ENCODE data around the gene TAS1R1. TPM values are rescaled to one million over a fixed set of nuclear protein-coding genes. Genes with fewer than 3 reads are reported as not detected.

The TAS1R1 gene
- total and polyA plus RNA-seq, 2 experiments from 2014 or later, result not detected

DNA sequence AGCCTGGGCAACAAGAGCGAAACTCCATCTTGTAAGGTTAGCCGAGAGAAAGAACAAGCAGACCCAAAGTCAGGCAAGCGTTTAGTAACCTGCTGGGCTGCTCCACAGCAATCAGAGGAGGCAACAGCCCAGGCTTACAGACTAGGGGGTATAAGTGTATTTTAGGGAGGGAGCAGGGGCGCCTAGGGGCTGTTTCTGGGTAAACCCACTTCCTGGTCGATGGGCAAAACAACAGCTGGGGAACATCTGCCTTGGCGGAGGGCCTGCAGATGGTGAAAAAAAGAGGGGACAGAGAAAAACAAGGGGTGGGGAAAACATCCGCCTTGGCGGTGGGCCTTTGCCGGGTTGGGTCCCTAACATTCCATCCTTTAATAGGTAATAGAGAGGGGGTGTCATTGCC, 5.2 kb downstream of the TAS1R1 start:
- no peaks in the 10 kb centered on the region for H3K79me2 ChIP-seq (ENCODE audit: insufficient read depth)
- DNase-seq, result no peak
- no peak overlapping the region for H3K4me3 ChIP-seq
- peaks cover 7% of the 10 kb centered on the region; the same call in 1 of the 2 replicates for H3K27me3 ChIP-seq (replicated peaks; ENCODE audit: insufficient read depth)
- no peaks in the 10 kb centered on the region for H3F3A ChIP-seq (ENCODE audit: insufficient read depth)
- WGBS, 2 experiments (ENCODE audit: low coverage in 1 of 2, low lambda C conversion rate in 2 of 2, missing lambda C conversion rate in 2 of 2), result 18 to 32% methylated on average over 6 to 9 of the region's 9 CpGs
- H3K27ac ChIP-seq, result no peak overlapping the region
- in situ Hi-C loops (cut with MboI), result no loop called here
- TF ChIP-seq EZH2phosphoT487 (IDR thresholded peaks at IDR 0.05; ENCODE audit: insufficient read depth, low read depth), result no peak
- TF ChIP-seq EZH2 (IDR thresholded peaks at IDR 0.05; ENCODE audit: insufficient read depth, poor library complexity, severe bottlenecking), result no peak
- no peak overlapping the region for H3K9ac ChIP-seq
- no peak overlapping the region for H3K4me2 ChIP-seq (ENCODE audit: unreplicated experiment)
- no peaks in the 10 kb centered on the region for H3K9me3 ChIP-seq (ENCODE audit: low read depth)
- no peaks in the 10 kb centered on the region for H3K36me3 ChIP-seq (ENCODE audit: low read depth)
- no peaks in the 10 kb centered on the region for H4K20me1 ChIP-seq (ENCODE audit: insufficient read depth)
- H3K4me1 ChIP-seq (ENCODE audit: insufficient read depth), result no peaks in the 10 kb centered on the region
- no peaks in the 10 kb centered on the region for H3K9me2 ChIP-seq (ENCODE audit: insufficient read depth)
- no peak overlapping the region for H2AFZ ChIP-seq

DNA sequence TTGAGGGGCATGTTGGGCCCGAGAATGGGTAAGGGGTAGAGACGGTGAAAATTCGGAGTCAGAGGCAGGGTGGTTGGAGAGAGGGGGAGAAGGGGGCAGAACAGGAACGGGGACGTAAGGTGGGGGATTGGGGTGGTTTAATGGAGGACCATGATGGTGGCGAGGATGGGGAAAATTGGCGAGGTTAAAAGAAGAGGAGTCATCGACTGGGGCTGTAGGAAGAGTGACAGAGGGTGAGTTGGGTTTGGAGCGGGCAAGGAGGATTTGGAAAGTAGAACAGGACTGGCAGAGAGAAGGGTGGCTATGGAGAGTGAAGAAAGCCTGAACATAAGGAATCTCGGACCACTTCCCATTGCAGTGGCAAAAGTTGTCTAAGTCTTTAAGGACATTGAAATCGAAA, 13.9 kb downstream of the TAS1R1 start:
- Histone ChIP-seq H3K9me2 (ENCODE audit: insufficient read depth) (no peaks in the 10 kb centered on the region), H3K4me3 (no peak overlapping the region), H3K9me3 (ENCODE audit: low read depth) (no peaks in the 10 kb centered on the region), H2AFZ (no peak overlapping the region), H3K27me3 (replicated peaks; ENCODE audit: insufficient read depth) (peaks cover 12% of the 10 kb centered on the region; the same call in 1 of the 2 replicates), H3K4me1 (ENCODE audit: insufficient read depth) (no peaks in the 10 kb centered on the region), H3K4me2 (ENCODE audit: unreplicated experiment) (no peak overlapping the region), H4K20me1 (ENCODE audit: insufficient read depth) (no peaks in the 10 kb centered on the region), H3K79me2 (ENCODE audit: insufficient read depth) (no peaks in the 10 kb centered on the region), H3K36me3 (ENCODE audit: low read depth) (no peaks in the 10 kb centered on the region), H3K27ac (no peak overlapping the region), H3F3A (ENCODE audit: insufficient read depth) (no peaks in the 10 kb centered on the region), H3K9ac (no peak overlapping the region)
- 75 to 84% methylated on average over 7 to 11 of the region's 11 CpGs for WGBS, 2 experiments (ENCODE audit: low coverage in 1 of 2, low lambda C conversion rate in 2 of 2, missing lambda C conversion rate in 2 of 2)
- DNase-seq, result no peak
- no peak for TF ChIP-seq EZH2phosphoT487 (IDR thresholded peaks at IDR 0.05; ENCODE audit: insufficient read depth, low read depth)
- in situ Hi-C loops (cut with MboI), result no loop called here

GRCh38 chr1:6570100-6570499, 15.0 kb downstream of the TAS1R1 start:
- H2AFZ ChIP-seq, result no peak overlapping the region
- H3K4me3 ChIP-seq, result no peak overlapping the region
- no peaks in the 10 kb centered on the region for H3K9me3 ChIP-seq (ENCODE audit: low read depth)
- no peaks in the 10 kb centered on the region for H3K9me2 ChIP-seq (ENCODE audit: insufficient read depth)
- in situ Hi-C loops (cut with MboI), result no loop called here
- H3K4me1 ChIP-seq (ENCODE audit: insufficient read depth), result no peaks in the 10 kb centered on the region
- H3K79me2 ChIP-seq (ENCODE audit: insufficient read depth), result no peaks in the 10 kb centered on the region
- no peaks in the 10 kb centered on the region for H4K20me1 ChIP-seq (ENCODE audit: insufficient read depth)
- H3K27ac ChIP-seq, result no peak overlapping the region
- H3F3A ChIP-seq (ENCODE audit: insufficient read depth), result no peaks in the 10 kb centered on the region
- H3K4me2 ChIP-seq (ENCODE audit: unreplicated experiment), result no peak overlapping the region
- DNase-seq, result no peak
- H3K9ac ChIP-seq, result no peak overlapping the region
- no peaks in the 10 kb centered on the region for H3K36me3 ChIP-seq (ENCODE audit: low read depth)
- 0 out of 2 replicates have a peak, but pooled peaks cover 6% of the 10 kb centered on the region for H3K27me3 ChIP-seq (replicated peaks; ENCODE audit: insufficient read depth)
- 0 to 6% methylated on average over 3 of the region's 3 CpGs for WGBS, 2 experiments (ENCODE audit: low coverage in 1 of 2, low lambda C conversion rate in 2 of 2, missing lambda C conversion rate in 2 of 2)
- TF ChIP-seq EZH2 (IDR thresholded peaks at IDR 0.05; ENCODE audit: insufficient read depth, poor library complexity, severe bottlenecking) (no peak), EZH2phosphoT487 (IDR thresholded peaks at IDR 0.05; ENCODE audit: insufficient read depth, low read depth) (no peak)

DNA sequence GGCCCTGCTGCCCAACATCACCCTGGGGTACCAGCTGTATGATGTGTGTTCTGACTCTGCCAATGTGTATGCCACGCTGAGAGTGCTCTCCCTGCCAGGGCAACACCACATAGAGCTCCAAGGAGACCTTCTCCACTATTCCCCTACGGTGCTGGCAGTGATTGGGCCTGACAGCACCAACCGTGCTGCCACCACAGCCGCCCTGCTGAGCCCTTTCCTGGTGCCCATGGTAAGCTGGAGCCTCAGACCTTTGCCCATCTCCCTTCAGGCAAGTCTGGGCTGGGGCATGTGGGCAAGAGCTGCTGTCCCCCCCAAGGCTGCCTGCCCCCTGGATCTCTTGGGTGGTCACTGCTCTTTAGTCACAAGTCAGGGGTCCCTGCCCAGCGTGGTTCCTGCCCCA, 15.9 kb downstream of the TAS1R1 start:
- Histone ChIP-seq H3K9me2 (ENCODE audit: insufficient read depth) (no peaks in the 10 kb centered on the region), H2AFZ (no peak overlapping the region), H3F3A (ENCODE audit: insufficient read depth) (no peaks in the 10 kb centered on the region), H3K9ac (no peak overlapping the region), H3K36me3 (ENCODE audit: low read depth) (no peaks in the 10 kb centered on the region), H3K27me3 (replicated peaks; ENCODE audit: insufficient read depth) (no peaks in the 10 kb centered on the region), H3K27ac (no peak overlapping the region), H3K4me2 (ENCODE audit: unreplicated experiment) (no peak overlapping the region), H3K4me3 (no peak overlapping the region), H3K9me3 (ENCODE audit: low read depth) (no peaks in the 10 kb centered on the region), H3K4me1 (ENCODE audit: insufficient read depth) (no peaks in the 10 kb centered on the region), H3K79me2 (ENCODE audit: insufficient read depth) (no peaks in the 10 kb centered on the region), H4K20me1 (ENCODE audit: insufficient read depth) (no peaks in the 10 kb centered on the region)
- 42 to 43% methylated on average over 5 of the region's 5 CpGs for WGBS, 2 experiments (ENCODE audit: low coverage in 1 of 2, low lambda C conversion rate in 2 of 2, missing lambda C conversion rate in 2 of 2)
- no peak for DNase-seq
- TF ChIP-seq EZH2 (IDR thresholded peaks at IDR 0.05; ENCODE audit: insufficient read depth, poor library complexity, severe bottlenecking) (no peak), EZH2phosphoT487 (IDR thresholded peaks at IDR 0.05; ENCODE audit: insufficient read depth, low read depth) (no peak)
- in situ Hi-C loops (cut with MboI), result no loop called here
